SKM-1 (cell line): ENCODE results near the gene EIF2S3.

Source experiments
- DNase-seq: peaks from one replicate; lab custom pipeline; 2025; ENCODE audit not compliant: unreplicated experiment; lab: John Stamatoyannopoulos, UW

The EIF2S3 gene

GRCh38 chrX:24125028-24125612 is 70.4 kb downstream of the EIF2S3 start:
- no peak for DNase-seq
